Activated CD8-positive, alpha-beta memory T cell treated with anti-CD3 and anti-CD28 coated beads for 1 hour (primary cell): Measurements from ENCODE around the gene ORC2.
"Not testable (repeated sequence)": the region's sequence is repeated elsewhere in the genome, so short reads cannot be mapped to it uniquely, and the experiment has no call there.

Experiments used
- DNase-seq, 2 donors: peaks; one replicate each; pipeline ENCODE4 v3.0.0-alpha.2; 2020; ENCODE audit warnings: low read depth in 1 of 2; ENCODE audit errors: extremely low read depth in 1 of 2

The ORC2 gene

DNA sequence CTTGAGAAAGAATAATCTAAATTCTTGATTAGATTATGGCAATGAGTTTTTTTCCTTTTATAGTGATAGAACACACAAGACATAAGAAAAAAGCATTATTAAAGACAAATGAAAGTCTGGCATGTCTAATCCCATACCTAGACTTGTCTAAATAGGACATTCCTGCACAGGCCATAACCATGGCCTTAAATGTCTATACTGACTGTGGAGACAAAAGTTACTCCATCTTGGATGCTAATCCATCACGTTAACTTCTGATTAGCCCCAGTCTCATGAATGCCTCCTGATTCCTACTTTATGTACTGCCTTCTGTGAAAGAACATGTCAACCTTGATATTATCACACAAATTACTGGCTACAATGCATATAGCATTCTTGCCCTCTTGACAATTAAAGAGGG lies 23.6 kb downstream of the ORC2 start:
- DNase-seq = no peak

GRCh38 chr2:200930947-200931626 lies 32.4 kb downstream of the ORC2 start:
- no peak for DNase-seq

DNA sequence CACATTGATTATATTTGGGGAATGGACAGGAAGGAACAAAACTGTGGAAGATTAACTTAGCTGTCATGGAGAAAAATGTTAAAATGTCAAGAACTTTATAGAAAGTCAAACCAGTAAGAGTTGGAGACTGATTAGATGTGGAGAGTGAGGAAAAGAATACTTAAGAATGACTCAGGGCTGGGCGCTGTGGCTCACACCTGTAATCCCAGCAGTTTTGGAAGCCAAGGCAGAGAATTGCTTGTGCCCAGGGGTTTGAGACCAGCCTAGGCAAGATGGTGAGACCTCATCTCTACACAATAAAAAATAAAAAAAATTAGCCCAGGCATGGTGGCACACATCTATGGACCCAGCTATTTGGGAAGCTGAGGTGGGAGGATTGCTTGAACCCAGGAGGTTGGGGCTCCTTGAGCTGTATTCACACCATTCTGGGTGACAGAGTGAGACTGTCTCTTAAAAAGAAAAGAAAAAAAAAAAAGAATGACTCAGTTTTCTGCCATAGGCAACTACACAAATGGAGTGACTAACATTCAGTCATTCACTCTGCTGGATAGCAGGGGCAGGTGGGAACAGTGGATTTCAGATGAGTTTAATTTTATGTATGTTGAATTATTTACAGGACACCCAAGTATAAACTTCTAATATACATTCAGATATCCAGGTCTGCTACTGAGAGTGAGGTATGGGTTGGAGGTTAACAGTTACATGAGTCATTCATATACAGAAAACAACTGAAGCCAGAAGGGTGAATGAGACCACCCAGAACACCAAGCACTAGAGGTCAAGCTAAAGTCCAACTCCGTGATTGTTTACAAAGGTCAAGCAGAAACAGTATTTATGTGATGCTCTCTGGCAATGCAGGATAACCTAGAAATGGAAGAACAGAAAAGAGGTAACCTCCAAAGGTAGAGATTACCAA lies 33.9 kb downstream of the ORC2 start:
- no peak for DNase-seq

GRCh38 chr2:200922439-200922838 lies 41.0 kb downstream of the ORC2 start:
- no peak for DNase-seq

DNA sequence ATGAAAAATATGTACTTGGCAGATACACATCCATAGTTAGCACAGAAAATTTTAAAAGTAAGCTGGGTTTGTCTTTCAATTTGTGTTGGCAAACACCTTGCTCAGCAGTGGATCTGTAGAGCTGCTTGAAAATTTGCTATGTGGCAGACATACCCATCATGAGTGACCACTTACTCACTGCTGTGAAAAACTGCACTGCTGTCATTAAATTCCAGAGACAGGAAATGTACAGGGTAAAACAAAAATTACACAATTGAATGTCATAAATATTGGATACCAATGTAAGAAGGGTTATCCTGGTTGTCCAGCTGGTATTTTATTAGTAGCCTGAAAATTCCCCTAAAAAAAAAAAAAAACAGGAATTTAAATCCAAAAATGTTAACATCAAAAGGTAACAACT lies 49.8 kb downstream of the ORC2 start:
- DNase-seq = no peak

DNA sequence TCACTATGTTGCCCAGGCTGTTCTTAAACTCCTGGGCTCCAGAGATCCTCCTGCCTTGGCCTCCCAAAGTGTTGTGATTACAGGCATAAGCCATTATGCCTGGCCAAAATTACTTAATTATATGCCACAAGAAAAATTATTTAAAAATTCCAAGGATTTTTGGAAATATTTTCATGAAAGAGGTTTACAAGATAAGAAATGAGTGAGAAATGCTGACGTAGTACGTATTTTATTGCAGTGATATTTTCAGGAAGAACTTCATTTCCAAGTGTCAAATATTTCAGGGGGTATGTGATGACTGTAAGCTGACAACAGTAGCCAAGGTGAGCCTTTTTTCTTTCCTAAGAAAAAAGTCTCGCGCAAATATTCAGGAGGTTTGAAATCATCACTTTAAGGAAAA lies 53.5 kb downstream of the ORC2 start:
- DNase-seq = no peak

DNA sequence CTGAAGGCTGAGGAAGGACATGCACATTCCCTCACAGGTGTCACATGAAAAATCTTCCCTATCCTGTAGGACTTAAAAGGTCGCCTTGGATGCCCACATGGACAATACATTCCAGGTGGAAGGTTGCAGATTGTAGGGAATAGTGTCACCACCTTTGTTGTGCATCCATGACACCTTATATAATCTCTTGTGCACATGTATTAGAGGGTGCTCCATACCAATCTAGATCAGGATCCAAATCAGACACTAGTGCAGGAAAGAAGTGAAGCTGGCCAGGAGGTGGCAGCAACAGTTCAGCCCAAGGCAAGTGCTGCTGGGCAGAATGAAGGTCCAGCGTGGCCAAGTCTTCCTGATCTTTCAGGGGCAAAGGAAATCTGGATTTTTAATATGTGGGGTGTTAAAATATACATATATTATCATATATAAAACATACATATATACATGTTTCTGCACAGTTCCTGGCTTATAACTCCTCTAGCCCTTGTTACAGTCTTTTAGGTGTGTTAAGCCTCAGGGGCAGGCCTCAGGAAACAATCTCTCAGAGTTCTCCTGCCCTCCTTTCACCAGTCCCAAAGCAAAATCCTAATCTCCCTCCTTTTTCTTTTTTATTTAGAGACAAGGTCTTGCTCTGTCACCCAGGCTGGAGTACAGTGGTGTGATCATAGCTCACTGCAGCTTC lies 57.7 kb downstream of the ORC2 start:
- peak in 1 of 2 donors; percentile 10 for DNase-seq

GRCh38 chr2:200901459-200902072 lies 61.9 kb downstream of the ORC2 start:
- DNase-seq = peak; percentile 38 to 41

GRCh38 chr2:200899482-200899881 lies 64.0 kb downstream of the ORC2 start:
- no peak for DNase-seq

- peak; percentile 91 for DNase-seq
Observed at GRCh38 chr2:200888704-200889625, 74.5 kb downstream of the ORC2 start, which contains the start of the genes NIF3L1 and PPIL3. Gene NIF3L1, plus strand, starts transcription at chr2:200889371. Its CDS starts 2,573 bp downstream, at chr2:200891944. Gene PPIL3, minus strand, starts transcription at chr2:200889077. Its CDS starts 1,462 bp downstream, at chr2:200887615.

- not testable (repeated sequence) for DNase-seq
Observed at GRCh38 chr2:200881715-200882249, 81.7 kb downstream of the ORC2 start.

- no peak for DNase-seq
Observed at GRCh38 chr2:200878289-200878880, 85.1 kb downstream of the ORC2 start.

GRCh38 chr2:200877443-200877842 lies 86.0 kb downstream of the ORC2 start:
- DNase-seq = no peak

DNA sequence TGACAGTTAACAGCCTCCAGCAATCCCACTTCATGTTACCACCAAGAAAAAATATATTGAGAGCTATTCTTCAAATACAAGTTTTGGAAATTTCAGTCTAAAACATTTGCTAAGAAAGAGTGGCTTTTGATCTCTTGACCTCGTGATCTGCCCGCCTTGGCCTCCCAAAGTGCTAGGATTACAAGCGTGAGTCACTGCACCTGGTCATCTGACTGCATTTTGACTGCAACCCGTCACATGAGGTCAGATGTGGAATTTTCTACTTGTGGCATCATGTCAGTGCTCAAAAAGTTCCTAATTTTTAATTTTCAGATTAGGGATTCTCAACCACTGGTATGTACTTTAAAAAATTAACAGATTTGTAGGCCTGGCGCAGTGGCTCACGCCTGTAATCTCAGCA lies 89.9 kb downstream of the ORC2 start:
- no peak for DNase-seq

DNA sequence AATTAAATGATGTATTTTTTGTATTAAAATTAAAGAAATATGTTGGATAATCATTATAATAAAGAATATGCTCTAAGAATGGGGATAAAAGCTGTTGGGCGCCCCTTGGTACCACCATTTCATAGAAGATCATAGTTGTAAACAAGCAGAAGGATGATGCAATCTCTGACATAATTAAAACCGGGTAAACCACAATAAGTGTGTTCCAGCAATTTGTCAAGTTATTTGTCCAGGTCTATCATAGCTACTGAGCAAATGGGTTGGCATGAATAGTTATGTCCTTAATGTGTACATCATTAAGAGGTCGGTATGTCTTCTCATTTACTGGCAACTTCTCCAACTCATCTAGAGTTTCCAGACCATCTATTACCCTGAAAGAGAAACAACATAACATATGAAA lies 92.3 kb downstream of the ORC2 start:
- DNase-seq = no peak

- DNase-seq = no peak
Observed at GRCh38 chr2:200869014-200869413, 94.4 kb downstream of the ORC2 start.

DNA sequence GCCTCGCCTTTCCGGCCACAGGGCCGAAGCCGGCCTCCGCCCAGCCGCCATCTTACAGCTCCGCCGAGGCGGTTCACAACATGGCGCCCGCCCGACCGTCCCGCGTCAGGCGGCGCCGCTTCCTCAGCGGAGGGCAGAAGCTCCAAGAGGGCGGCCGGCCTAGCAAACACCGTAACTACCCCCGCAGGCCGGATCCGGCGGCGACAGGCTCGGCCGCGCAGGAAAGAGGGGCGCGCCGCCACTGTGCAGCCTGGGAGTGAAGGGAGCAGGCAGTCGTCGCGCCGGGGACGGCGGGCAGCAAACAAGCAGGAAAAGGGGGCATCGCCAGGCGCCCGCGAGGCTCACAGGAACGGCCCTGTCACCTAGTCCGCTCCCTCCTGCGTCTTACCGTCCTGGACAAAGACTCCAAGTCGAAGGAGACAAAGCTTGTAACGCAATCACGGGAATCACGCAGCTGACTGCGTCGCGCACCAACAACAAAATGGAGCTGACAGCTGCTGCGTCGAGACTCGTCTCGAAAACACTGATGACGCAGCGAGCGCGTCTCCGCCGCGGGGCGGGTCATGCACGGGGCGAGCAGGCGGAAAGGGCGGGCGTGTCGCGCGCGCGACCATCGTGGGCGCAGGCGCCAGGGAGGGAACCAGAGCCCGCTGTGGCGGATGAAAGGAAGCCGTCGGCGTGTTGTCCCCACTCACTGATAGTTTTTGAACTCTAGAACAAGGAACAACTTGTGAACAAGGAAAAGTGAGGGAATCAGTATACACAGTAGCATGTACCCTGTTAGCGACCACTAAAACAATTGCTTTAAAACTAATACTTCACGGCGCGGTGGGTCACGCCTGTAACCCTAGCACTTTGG lies 99.1 kb downstream of the ORC2 start, which contains the start of gene CLK1:
TSS of gene CLK1 (minus strand) at position 483 of the 859 bp plus-strand sequence. CDS start 2,796 bp downstream, outside the sequence.
- DNase-seq = peak; percentile 82 to 97

DNA sequence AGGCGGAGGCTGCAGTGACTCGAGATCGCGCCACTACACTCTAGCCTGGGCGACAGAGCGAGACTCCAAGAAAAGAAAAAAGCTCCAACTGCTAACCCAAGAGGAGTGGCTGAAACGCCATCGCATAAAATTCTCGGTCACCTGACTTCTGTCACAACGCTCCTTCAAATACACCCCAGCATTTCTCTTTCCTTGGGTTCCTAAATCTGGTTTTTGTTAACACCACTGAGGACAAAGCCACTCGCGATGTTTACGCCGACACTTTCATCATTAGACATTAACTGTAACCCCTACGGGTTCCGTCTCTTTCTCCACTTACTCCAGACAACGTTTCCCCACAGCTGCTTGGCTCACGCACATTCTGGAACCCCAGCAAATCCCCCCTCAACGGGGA lies 99.7 kb downstream of the ORC2 start:
- no peak for DNase-seq
